ENCODE results near the gene DHX30.

- TF ChIP-seq YY1 (IDR thresholded peaks at IDR 0.05; ENCODE audit: insufficient read depth, insufficient read length) (no peak), ZNF274 (IDR thresholded peaks at IDR 0.05; ENCODE audit: low read depth, low read length) (no peak), SUZ12 (IDR thresholded peaks at IDR 0.05; ENCODE audit: extremely low read depth, insufficient read depth, insufficient read length) (no peak)
Observed at GRCh38 chr3:47850564-47851410, 47.8 kb downstream of the DHX30 start.
